ENCODE data around the gene GYPC.

GYPC gene

DNA sequence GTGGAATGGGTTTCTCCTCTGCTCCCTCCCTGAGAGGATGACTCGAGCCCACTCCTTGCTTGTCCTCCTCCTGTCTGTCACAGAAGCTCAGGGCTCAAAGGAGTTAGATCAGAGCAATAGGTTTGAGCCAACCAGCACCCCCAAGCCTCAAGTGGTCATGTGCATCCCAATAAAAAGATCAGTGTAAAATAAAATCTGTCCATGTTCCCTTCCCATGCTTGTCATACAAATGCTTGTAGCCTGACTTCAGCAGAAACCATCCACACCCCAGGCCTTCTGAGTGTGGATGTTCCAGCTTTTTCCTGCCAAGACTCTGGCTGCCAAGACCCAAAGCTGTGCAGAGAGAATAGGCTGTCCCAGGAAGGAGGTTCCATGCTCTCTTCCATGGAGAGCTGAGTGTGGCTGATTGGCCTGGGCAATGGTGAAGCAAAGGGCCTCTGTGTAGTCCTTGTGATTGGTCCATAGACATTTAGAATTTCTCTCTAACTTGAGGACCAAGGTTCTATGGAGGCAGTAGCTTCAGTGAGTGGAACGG lies 67.4 kb downstream of the GYPC start:
- in situ Hi-C loops (cut with MboI; ENCODE audit: low sequenced_read_pairs), result no loop called here

- in situ Hi-C loops (cut with MboI; ENCODE audit: low sequenced_read_pairs), result no loop called here
Measured at GRCh38 chr2:126725580-126725979, 69.6 kb downstream of the GYPC start.

- in situ Hi-C loops (cut with MboI; ENCODE audit: low sequenced_read_pairs), result no loop called here
Measured at GRCh38 chr2:126729896-126730295, 73.9 kb downstream of the GYPC start.

- in situ Hi-C loops (cut with MboI; ENCODE audit: low sequenced_read_pairs), result no loop called here
Measured at GRCh38 chr2:126730655-126731054, 74.7 kb downstream of the GYPC start.

- in situ Hi-C loops (cut with MboI; ENCODE audit: low sequenced_read_pairs), result no loop called here
Measured at GRCh38 chr2:126731353-126731752, 75.4 kb downstream of the GYPC start.

- in situ Hi-C loops (cut with MboI; ENCODE audit: low sequenced_read_pairs), result no loop called here
Measured at GRCh38 chr2:126732682-126733245, 76.8 kb downstream of the GYPC start.

GRCh38 chr2:126733795-126734194 lies 77.8 kb downstream of the GYPC start:
- in situ Hi-C loops (cut with MboI; ENCODE audit: low sequenced_read_pairs), result no loop called here

DNA sequence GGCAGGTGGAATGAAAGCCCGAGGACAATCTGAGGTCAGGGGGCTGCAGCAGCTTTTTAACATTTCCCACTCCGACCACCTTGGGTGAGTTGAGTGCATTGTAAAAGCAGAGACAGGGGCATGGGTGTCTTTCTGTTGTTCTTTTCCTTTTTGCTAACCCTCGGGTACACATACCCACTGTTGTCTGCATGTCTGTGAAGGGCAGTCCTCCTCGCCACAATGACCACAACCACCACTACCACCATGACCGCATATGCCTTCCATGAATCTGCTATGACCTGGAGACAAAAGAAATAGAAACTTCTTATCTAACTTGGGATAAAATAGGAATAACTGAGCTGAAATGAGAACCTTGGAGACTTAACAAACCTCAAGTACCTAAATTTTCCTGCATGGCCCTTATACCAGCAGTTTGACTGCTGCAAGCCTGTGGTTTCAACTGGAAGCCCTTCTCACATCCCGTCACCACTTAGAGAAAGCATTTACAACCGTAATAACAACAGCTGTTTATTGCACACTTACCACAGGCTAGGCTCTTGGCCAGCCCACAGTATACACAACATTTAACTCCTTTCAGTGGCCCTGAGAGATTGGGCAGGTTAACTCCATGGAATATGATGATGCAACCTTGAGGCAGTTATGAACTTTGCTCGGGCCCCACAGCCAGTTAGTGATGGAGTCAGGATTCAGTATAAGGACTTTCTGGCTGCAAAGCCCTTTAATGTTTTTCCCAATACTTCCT lies 80.3 kb downstream of the GYPC start:
- in situ Hi-C loops (cut with MboI; ENCODE audit: low sequenced_read_pairs), result no loop called here

GRCh38 chr2:126739141-126739540 lies 83.2 kb downstream of the GYPC start:
- in situ Hi-C loops (cut with MboI; ENCODE audit: low sequenced_read_pairs), result no loop called here

GRCh38 chr2:126744640-126745039 lies 88.7 kb downstream of the GYPC start:
- in situ Hi-C loops (cut with MboI; ENCODE audit: low sequenced_read_pairs), result no loop called here
